K562 treated with DMSO at 1 percent for 48 hours (cell line): ENCODE measurements around the gene GALNT5. TPM values are rescaled to one million over a fixed set of nuclear protein-coding genes. Genes with fewer than 3 reads are reported as not detected.

Experiments used
- total RNA-seq: library from RNA; unstranded; fragments of 300-600 nt; gene quantifications from 2 replicates; pipeline ENCODE4 v1.2.3, GENCODE V29; 2022; ENCODE audit warnings: low replicate concordance; ENCODE audit errors: extremely low read depth

Gene GALNT5, protein sequence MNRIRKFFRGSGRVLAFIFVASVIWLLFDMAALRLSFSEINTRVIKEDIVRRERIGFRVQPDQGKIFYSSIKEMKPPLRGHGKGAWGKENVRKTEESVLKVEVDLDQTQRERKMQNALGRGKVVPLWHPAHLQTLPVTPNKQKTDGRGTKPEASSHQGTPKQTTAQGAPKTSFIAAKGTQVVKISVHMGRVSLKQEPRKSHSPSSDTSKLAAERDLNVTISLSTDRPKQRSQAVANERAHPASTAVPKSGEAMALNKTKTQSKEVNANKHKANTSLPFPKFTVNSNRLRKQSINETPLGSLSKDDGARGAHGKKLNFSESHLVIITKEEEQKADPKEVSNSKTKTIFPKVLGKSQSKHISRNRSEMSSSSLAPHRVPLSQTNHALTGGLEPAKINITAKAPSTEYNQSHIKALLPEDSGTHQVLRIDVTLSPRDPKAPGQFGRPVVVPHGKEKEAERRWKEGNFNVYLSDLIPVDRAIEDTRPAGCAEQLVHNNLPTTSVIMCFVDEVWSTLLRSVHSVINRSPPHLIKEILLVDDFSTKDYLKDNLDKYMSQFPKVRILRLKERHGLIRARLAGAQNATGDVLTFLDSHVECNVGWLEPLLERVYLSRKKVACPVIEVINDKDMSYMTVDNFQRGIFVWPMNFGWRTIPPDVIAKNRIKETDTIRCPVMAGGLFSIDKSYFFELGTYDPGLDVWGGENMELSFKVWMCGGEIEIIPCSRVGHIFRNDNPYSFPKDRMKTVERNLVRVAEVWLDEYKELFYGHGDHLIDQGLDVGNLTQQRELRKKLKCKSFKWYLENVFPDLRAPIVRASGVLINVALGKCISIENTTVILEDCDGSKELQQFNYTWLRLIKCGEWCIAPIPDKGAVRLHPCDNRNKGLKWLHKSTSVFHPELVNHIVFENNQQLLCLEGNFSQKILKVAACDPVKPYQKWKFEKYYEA
- not detected in 2 replicates for total RNA-seq

GRCh38 chr2:157257312-157258252 is at the start of gene GALNT5:
Gene GALNT5 (plus strand): TSS chr2:157257705. CDS start chr2:157258083, 378 bp downstream.

GRCh38 chr2:157325786-157326185 is 68.3 kb downstream of the GALNT5 start, which contains the start of gene ERMN:
Gene ERMN (minus strand): TSS chr2:157325824. CDS start chr2:157325642, 182 bp downstream.

Other genes starting within 250 kb of the GALNT5 start
- not detected in 2 replicates for gene ERMN, start 68.1 kb downstream of the GALNT5 start, total RNA-seq
- gene CYTIP, start 186.4 kb downstream of the GALNT5 start, total RNA-seq, result not detected in 2 replicates